GM18907 (cell line): ENCODE measurements around the gene VOPP1.
A peak's percentile ranks its signal among the peaks of the same experiment; 100 is the strongest.

ENCODE experiments used
- ATAC-seq: cut with Tn5 transposase; IDR thresholded peaks from one replicate; pipeline ENCODE4 v1.9.1; 2021; ENCODE audit warnings: mild to moderate bottlenecking, moderate library complexity; ENCODE audit not compliant: unreplicated experiment

VOPP1 gene

GRCh38 chr7:55440040-55440690, 132.1 kb downstream of the VOPP1 start:
- ATAC-seq = no peak

GRCh38 chr7:55439627-55440026, 132.7 kb downstream of the VOPP1 start:
- no peak for ATAC-seq

- no peak for ATAC-seq
These were observed 133.4 kb downstream of the VOPP1 start for GRCh38 chr7:55438757-55439525.

GRCh38 chr7:55438085-55438756, 134.1 kb downstream of the VOPP1 start:
- ATAC-seq = no peak

- ATAC-seq = no peak
These were observed 134.9 kb downstream of the VOPP1 start for GRCh38 chr7:55437375-55437774.

GRCh38 chr7:55436457-55436856, 135.8 kb downstream of the VOPP1 start:
- no peak for ATAC-seq

- no peak for ATAC-seq
These were observed 136.8 kb downstream of the VOPP1 start for GRCh38 chr7:55435466-55435865.

GRCh38 chr7:55432939-55433784, 139.1 kb downstream of the VOPP1 start:
- peak; percentile 79 for ATAC-seq

GRCh38 chr7:55432506-55432905, 139.8 kb downstream of the VOPP1 start:
- ATAC-seq = no peak

- ATAC-seq = no peak
These were observed 140.4 kb downstream of the VOPP1 start for GRCh38 chr7:55431898-55432297.

GRCh38 chr7:55429835-55430499, 142.3 kb downstream of the VOPP1 start:
- no peak for ATAC-seq

- ATAC-seq = no peak
These were observed 144.5 kb downstream of the VOPP1 start for GRCh38 chr7:55427800-55428199.

GRCh38 chr7:55427342-55427741, 145.0 kb downstream of the VOPP1 start:
- no peak for ATAC-seq

GRCh38 chr7:55426676-55427075, 145.6 kb downstream of the VOPP1 start:
- ATAC-seq = no peak

GRCh38 chr7:55425141-55425752, 147.1 kb downstream of the VOPP1 start:
- no peak for ATAC-seq

GRCh38 chr7:55423891-55424290, 148.4 kb downstream of the VOPP1 start:
- no peak for ATAC-seq

GRCh38 chr7:55423277-55423711, 149.0 kb downstream of the VOPP1 start:
- ATAC-seq = no peak
